ENCODE measurements around the gene ITGB8.

Gene ITGB8

GRCh38 chr7:20329389-20330238, 1.1 kb upstream of the ITGB8 start:
- peak; percentile 74 for DNase-seq (ENCODE audit: low spot score)
- H3K27ac ChIP-seq (ENCODE audit: poor library complexity, severe bottlenecking) = peak overlapping the region; percentile 94
- no peaks in the 10 kb centered on the region for H3K27me3 ChIP-seq (ENCODE audit: insufficient read depth, poor library complexity, severe bottlenecking)

GRCh38 chr7:20330928-20331909, 519 bp downstream of the ITGB8 start:
- Histone ChIP-seq H3K27ac (ENCODE audit: poor library complexity, severe bottlenecking) (peak overlapping the region; percentile 94), H3K9me3 (ENCODE audit: severe bottlenecking) (no peaks in the 10 kb centered on the region), H3K36me3 (ENCODE audit: low read depth) (no peaks in the 10 kb centered on the region), H3K4me1 (ENCODE audit: insufficient read depth, poor library complexity, severe bottlenecking) (peaks cover 30% of the 10 kb centered on the region), H3K27me3 (ENCODE audit: insufficient read depth, poor library complexity, severe bottlenecking) (no peaks in the 10 kb centered on the region), H3K4me3 (ENCODE audit: severe bottlenecking) (peak overlapping the region; percentile 48)
- ATAC-seq (ENCODE audit: low read depth) (peak; percentile 52), DNase-seq (ENCODE audit: low spot score) (peak; percentile 68)
- no peak for TF ChIP-seq CTCF (IDR thresholded peaks at IDR 0.05; ENCODE audit: poor library complexity, severe bottlenecking)

More at GRCh38 chr7:20329389-20330238, 1.1 kb upstream of the ITGB8 start:
- peak; percentile 25 for TF ChIP-seq CTCF (IDR thresholded peaks at IDR 0.05; ENCODE audit: poor library complexity, severe bottlenecking)
- H3K4me3 ChIP-seq (ENCODE audit: severe bottlenecking) = peak overlapping the region; percentile 48
- H3K36me3 ChIP-seq (ENCODE audit: low read depth) = no peaks in the 10 kb centered on the region
- peaks cover 30% of the 10 kb centered on the region for H3K4me1 ChIP-seq (ENCODE audit: insufficient read depth, poor library complexity, severe bottlenecking)
- ATAC-seq (ENCODE audit: low read depth) = peak; percentile 59
- H3K9me3 ChIP-seq (ENCODE audit: severe bottlenecking) = no peaks in the 10 kb centered on the region

GRCh38 chr7:20331910-20332813, 1.5 kb downstream of the ITGB8 start:
- Histone ChIP-seq H3K27me3 (ENCODE audit: insufficient read depth, poor library complexity, severe bottlenecking) (no peaks in the 10 kb centered on the region), H3K4me1 (ENCODE audit: insufficient read depth, poor library complexity, severe bottlenecking) (peaks cover 27% of the 10 kb centered on the region), H3K36me3 (ENCODE audit: low read depth) (no peaks in the 10 kb centered on the region; the same call in 1 of the 2 replicates), H3K4me3 (ENCODE audit: severe bottlenecking) (peak overlapping the region; percentile 48), H3K27ac (ENCODE audit: poor library complexity, severe bottlenecking) (peak overlapping the region; percentile 94), H3K9me3 (ENCODE audit: severe bottlenecking) (no peaks in the 10 kb centered on the region)
- no peak for ATAC-seq (ENCODE audit: low read depth)
- TF ChIP-seq CTCF (IDR thresholded peaks at IDR 0.05; ENCODE audit: poor library complexity, severe bottlenecking) = no peak
- DNase-seq (ENCODE audit: low spot score) = no peak

- peaks cover 32% of the 10 kb centered on the region for H3K4me1 ChIP-seq (ENCODE audit: insufficient read depth, poor library complexity, severe bottlenecking)
- no peak overlapping the region for H3K4me3 ChIP-seq (ENCODE audit: severe bottlenecking)
- peaks cover 3% of the 10 kb centered on the region; the same call in 1 of the 2 replicates for H3K36me3 ChIP-seq (ENCODE audit: low read depth)
- no peak overlapping the region for H3K27ac ChIP-seq (ENCODE audit: poor library complexity, severe bottlenecking)
- H3K27me3 ChIP-seq (ENCODE audit: insufficient read depth, poor library complexity, severe bottlenecking) = no peaks in the 10 kb centered on the region
- H3K9me3 ChIP-seq (ENCODE audit: severe bottlenecking) = no peaks in the 10 kb centered on the region
- TF ChIP-seq CTCF (IDR thresholded peaks at IDR 0.05; ENCODE audit: poor library complexity, severe bottlenecking) = no peak
- DNase-seq (ENCODE audit: low spot score) (no peak), ATAC-seq (ENCODE audit: low read depth) (no peak)
Measured at GRCh38 chr7:20338285-20338684, 7.6 kb downstream of the ITGB8 start.

All from RWPE2 (cell line).